K562 (cell line): ENCODE measurements around the gene CST7. TPM values are rescaled to one million over a fixed set of nuclear protein-coding genes. Genes with fewer than 3 reads are reported as not detected.
A peak's percentile ranks its signal among the peaks of the same experiment; 100 is the strongest.

ENCODE experiments used
- ELF4 ChIP-seq: fragments of 450-650 bp; formaldehyde crosslinking; IDR thresholded peaks from 2 replicates; pipeline ENCODE4 v1.4.0; 2022; ENCODE audit warnings: missing genetic modification characterization
- EZH2 ChIP-seq: IDR thresholded peaks from 2 replicates; pipeline ENCODE4 v1.6.1; 2012; ENCODE audit warnings: low read depth, mild to moderate bottlenecking, inconsistent platforms, low read length, borderline replicate concordance
- HCFC1 ChIP-seq: IDR thresholded peaks from 2 replicates; pipeline ENCODE4 v1.6.1; 2012; ENCODE audit warnings: low read depth, low read length, improper control_type of control experiment
- IRF2 ChIP-seq: sonication (generic); formaldehyde crosslinking; IDR thresholded peaks from 2 replicates; pipeline ENCODE4 v1.8.1; 2022; ENCODE audit warnings: mild to moderate bottlenecking, missing genetic modification reagents
- MXI1 ChIP-seq: IDR thresholded peaks from 2 replicates; pipeline ENCODE4 v1.6.1; 2011; ENCODE audit warnings: low read depth, mild to moderate bottlenecking, improper control_type of control experiment, low read length
- NBN ChIP-seq: fragments of 450-650 bp; IDR thresholded peaks from 2 replicates; pipeline ENCODE4 v1.6.1; 2016; ENCODE audit warnings: low read depth, mild to moderate bottlenecking
- RFX1 ChIP-seq: fragments of 450-650 bp; IDR thresholded peaks from 2 replicates; pipeline ENCODE4 v1.6.1; 2016; ENCODE audit warnings: mild to moderate bottlenecking, moderate library complexity
- TAF1 ChIP-seq: IDR thresholded peaks from 2 replicates; pipeline ENCODE4 v1.6.1; 2011; ENCODE audit warnings: mild to moderate bottlenecking, low read length, moderate library complexity; ENCODE audit not compliant: insufficient read depth, control insufficient read depth, severe bottlenecking; ENCODE audit errors: extremely low read depth
- TRIM25 ChIP-seq: fragments of 450-650 bp; IDR thresholded peaks from 2 replicates; pipeline ENCODE4 v1.7.0; 2016; ENCODE audit warnings: borderline replicate concordance
- ZBTB40 ChIP-seq, 2 experiments: fragments of 450-650 bp in 1 of 2; sonication (generic) in 1 of 2; formaldehyde crosslinking in 1 of 2; IDR thresholded peaks; 2 replicates each; pipeline versions ENCODE4 v1.7.1 to v1.9.0; 2016 to 2022; ENCODE audit warnings: inconsistent platforms in 1 of 2, mild to moderate bottlenecking in 1 of 2, missing genetic modification reagents in 1 of 2
- ZNF347 ChIP-seq: fragments of 450-650 bp; formaldehyde crosslinking; IDR thresholded peaks from 2 replicates; pipeline ENCODE4 v1.4.0; 2020; ENCODE audit warnings: low read depth, mild to moderate bottlenecking, moderate library complexity
- polyA plus RNA-seq, 8 experiments: library from polyadenylated mRNA; depleted of rRNA in 4 of 8; stranded (reverse) in 5 of 8; unstranded in 3 of 8; fragments of >200 nt; fragmentation: Nextera tagmentation in 2 of 8; fragmentation: Illumina TruSeq in 1 of 8; extraction: Ambion mirVana in 2 of 8; extraction: Trizol in 1 of 8; gene quantifications; 2 replicates each; pipeline versions ENCODE4 v1.2.1 to v1.2.3, GENCODE V29; 2011 to 2014; ENCODE audit warnings: inconsistent platforms in 1 of 8, missing spikeins in 1 of 8
- total RNA-seq, 7 experiments: library from RNA; depleted of rRNA in 6 of 7; stranded (reverse); fragments of >200 nt in 6 of 7; fragmentation: Illumina TruSeq in 2 of 7; extraction: Trizol in 2 of 7; gene quantifications; 2 replicates each; pipeline versions ENCODE4 v1.2.1 to v1.2.3, GENCODE V29; 2011 to 2021; ENCODE audit warnings: low replicate concordance in 1 of 7
- TF ChIP-seq, protein P1 (sequence below): fragments of 250-450 bp; sonication (Bioruptor Pico); IDR thresholded peaks from 2 replicates; pipeline ENCODE4 v1.8.0; 2022; ENCODE audit warnings: moderate library complexity, mild to moderate bottlenecking, inconsistent platforms

CST7 gene
- total and polyA plus RNA-seq, 9 of the 15 experiments (the other 6 are each of a cell fraction or from before 2014, with no cell fraction given) = not detected

- TF ChIP-seq EZH2 (no peak), TRIM25 (no peak), RFX1 (no peak), MXI1 (no peak), ZNF347 (no peak), IRF2 (CRISPR knock-in tag) (no peak), ZBTB40 (IDR thresholded peaks at IDR 0.05) (peak; percentile 94), ZBTB40 (CRISPR knock-in tag; IDR thresholded peaks at IDR 0.05) (no peak), NBN (no peak), ELF4 (CRISPR knock-in tag) (no peak), HCFC1 (peak; percentile 62), TAF1 (peak; percentile 54)
- TF ChIP-seq, protein P1, sequence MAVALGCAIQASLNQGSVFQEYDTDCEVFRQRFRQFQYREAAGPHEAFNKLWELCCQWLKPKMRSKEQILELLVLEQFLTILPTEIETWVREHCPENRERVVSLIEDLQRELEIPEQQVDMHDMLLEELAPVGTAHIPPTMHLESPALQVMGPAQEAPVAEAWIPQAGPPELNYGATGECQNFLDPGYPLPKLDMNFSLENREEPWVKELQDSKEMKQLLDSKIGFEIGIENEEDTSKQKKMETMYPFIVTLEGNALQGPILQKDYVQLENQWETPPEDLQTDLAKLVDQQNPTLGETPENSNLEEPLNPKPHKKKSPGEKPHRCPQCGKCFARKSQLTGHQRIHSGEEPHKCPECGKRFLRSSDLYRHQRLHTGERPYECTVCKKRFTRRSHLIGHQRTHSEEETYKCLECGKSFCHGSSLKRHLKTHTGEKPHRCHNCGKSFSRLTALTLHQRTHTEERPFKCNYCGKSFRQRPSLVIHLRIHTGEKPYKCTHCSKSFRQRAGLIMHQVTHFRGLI (CRISPR knock-in tag) = no peak
Observed at GRCh38 chr20:24992487-24993205, 43.6 kb downstream of the CST7 start, which contains the start of gene APMAP (continued).
